Liver (tissue), 9 donors: ENCODE results near the gene KAZALD1. TPM values are rescaled to one million over a fixed set of nuclear protein-coding genes. Genes with fewer than 3 reads are reported as not detected.

Experiments
- DNase-seq: peaks from one replicate; pipeline ENCODE4 v3.0.0-alpha.2; 2017; ENCODE audit warnings: low spot score
- H3K27ac ChIP-seq, 2 donors: one replicate each; pipeline ENCODE4 v1.7.0; 2013; ENCODE audit warnings: inconsistent platforms in 2 of 2, low read length in 2 of 2, control low read depth in 1 of 2, low read depth in 1 of 2, mild to moderate bottlenecking in 1 of 2
- H3K27me3 ChIP-seq, 4 donors: one replicate each; pipeline versions ENCODE4 v1.6.1 to v1.7.0; 2013; ENCODE audit warnings: low read length in 3 of 4, inconsistent platforms in 1 of 4, mild to moderate bottlenecking in 1 of 4, moderate library complexity in 1 of 4; ENCODE audit not compliant: control insufficient read depth in 4 of 4, insufficient read depth in 4 of 4
- H3K36me3 ChIP-seq, 4 donors: one replicate each; pipeline versions ENCODE4 v1.6.1 to v1.7.0; 2013; ENCODE audit warnings: low read length in 3 of 4, mild to moderate bottlenecking in 3 of 4, low read depth in 1 of 4, moderate library complexity in 1 of 4; ENCODE audit not compliant: control insufficient read depth in 4 of 4, insufficient read depth in 3 of 4
- H3K4me1 ChIP-seq, 4 donors: one replicate each; pipeline versions ENCODE4 v1.6.1 to v1.7.0; 2013; ENCODE audit warnings: low read length in 3 of 4, mild to moderate bottlenecking in 3 of 4, moderate library complexity in 1 of 4; ENCODE audit not compliant: control insufficient read depth in 4 of 4, insufficient read depth in 4 of 4
- H3K4me3 ChIP-seq, 3 donors: one replicate each; pipeline versions ENCODE4 v1.6.1 to v1.7.0; 2013; ENCODE audit warnings: low read length in 3 of 3, control low read depth in 1 of 3, low read depth in 1 of 3, mild to moderate bottlenecking in 1 of 3
- H3K9ac ChIP-seq, 2 donors: one replicate each; pipeline ENCODE4 v1.7.0; 2013; ENCODE audit warnings: low read length in 2 of 2, mild to moderate bottlenecking in 2 of 2, moderate library complexity in 2 of 2, control low read depth in 1 of 2, low read depth in 1 of 2
- H3K9me3 ChIP-seq, 4 donors: one replicate each; pipeline versions ENCODE4 v1.6.1 to v1.7.0; 2013; ENCODE audit warnings: low read length in 3 of 4; ENCODE audit not compliant: control insufficient read depth in 4 of 4
- ATF3 ChIP-seq: IDR thresholded peaks from 2 replicates; pipeline ENCODE4 v1.6.1; 2016; ENCODE audit warnings: antibody characterized with exemption
- HNF4G ChIP-seq: IDR thresholded peaks from 2 replicates; pipeline ENCODE4 v1.6.1; 2016; ENCODE audit warnings: antibody characterized with exemption
- JUND ChIP-seq, 2 donors: IDR thresholded peaks; 2 replicates each; pipeline ENCODE4 v1.6.1; 2016; ENCODE audit warnings: antibody characterized with exemption in 2 of 2
- NR2F2 ChIP-seq: IDR thresholded peaks from 2 replicates; pipeline ENCODE4 v1.6.1; 2016; ENCODE audit warnings: antibody characterized with exemption
- RAD21 ChIP-seq, 2 donors: IDR thresholded peaks; 2 replicates each; pipeline ENCODE4 v1.6.1; 2016; ENCODE audit warnings: antibody characterized with exemption in 2 of 2, mild to moderate bottlenecking in 2 of 2
- SP1 ChIP-seq: IDR thresholded peaks from 2 replicates; pipeline ENCODE4 v1.6.1; 2018; ENCODE audit warnings: antibody characterized with exemption, mild to moderate bottlenecking
- TAF1 ChIP-seq: conservative IDR thresholded peaks from 2 replicates; pipeline ENCODE4 v1.6.1; 2016; ENCODE audit warnings: antibody characterized with exemption, mild to moderate bottlenecking
- YY1 ChIP-seq: IDR thresholded peaks from 2 replicates; pipeline ENCODE4 v1.6.1; 2016; ENCODE audit warnings: antibody characterized with exemption, mild to moderate bottlenecking
- WGBS: extraction: QIAGEN DNeasy Blood & Tissue Kit; methylation state at CpG from one replicate; pipeline ENCODE4 v1.1.7; 2013; 5-methylcytosine and 5-hydroxymethylcytosine counted together
- polyA plus RNA-seq, 2 donors: library from polyadenylated mRNA; stranded (reverse) in 1 of 2; unstranded in 1 of 2; fragments of 200-250 nt in 1 of 2; fragments of >200 nt in 1 of 2; fragmentation: Nextera tagmentation in 1 of 2; extraction: Ambion mirVana in 1 of 2; gene quantifications; one replicate each; pipeline versions ENCODE4 v1.2.1 to v1.2.3, GENCODE V29; 2013 to 2015
- total RNA-seq, 2 donors: library from RNA; depleted of rRNA; stranded (reverse); fragments of >200 nt; gene quantifications; one replicate each; pipeline ENCODE4 v1.2.3, GENCODE V29; 2014
- TF ChIP-seq, protein P1 (sequence below): IDR thresholded peaks from 2 replicates; pipeline ENCODE4 v1.6.1; 2016; ENCODE audit warnings: antibody characterized with exemption
- TF ChIP-seq, protein P2 (sequence below): fragments of 150-350 bp; IDR thresholded peaks from 2 replicates; pipeline ENCODE4 v1.5.1; 2017; ENCODE audit warnings: improper control_type of control experiment, low read depth, low read length; ENCODE audit not compliant: missing input control
- TF ChIP-seq, protein P3 (sequence below): IDR thresholded peaks from 2 replicates; pipeline ENCODE4 v1.6.1; 2016; ENCODE audit warnings: antibody characterized with exemption, mild to moderate bottlenecking
- donor health status: healthy.
- donor health status: healthy.
- donor health status: healthy.
- donor health status: healthy.
- donor health status: healthy.

Gene KAZALD1
- total and polyA plus RNA-seq, 4 donors: 0.21 to 1.2 (median 0.71) TPM

GRCh38 chr10:101012525-101013364 is 49.0 kb upstream of the KAZALD1 start:
- TF ChIP-seq SP1 (peak; percentile 10), RAD21 (IDR thresholded peaks at IDR 0.05) (peak; percentile 75 to 87), ATF3 (no peak), YY1 (no peak), TAF1 (no peak), HNF4G (no peak), JUND (IDR thresholded peaks at IDR 0.05) (peak in 1 of 2 donors; percentile 16), NR2F2 (no peak)
- TF ChIP-seq, protein P1, sequence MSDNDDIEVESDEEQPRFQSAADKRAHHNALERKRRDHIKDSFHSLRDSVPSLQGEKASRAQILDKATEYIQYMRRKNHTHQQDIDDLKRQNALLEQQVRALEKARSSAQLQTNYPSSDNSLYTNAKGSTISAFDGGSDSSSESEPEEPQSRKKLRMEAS: no peak
- TF ChIP-seq, protein P2, sequence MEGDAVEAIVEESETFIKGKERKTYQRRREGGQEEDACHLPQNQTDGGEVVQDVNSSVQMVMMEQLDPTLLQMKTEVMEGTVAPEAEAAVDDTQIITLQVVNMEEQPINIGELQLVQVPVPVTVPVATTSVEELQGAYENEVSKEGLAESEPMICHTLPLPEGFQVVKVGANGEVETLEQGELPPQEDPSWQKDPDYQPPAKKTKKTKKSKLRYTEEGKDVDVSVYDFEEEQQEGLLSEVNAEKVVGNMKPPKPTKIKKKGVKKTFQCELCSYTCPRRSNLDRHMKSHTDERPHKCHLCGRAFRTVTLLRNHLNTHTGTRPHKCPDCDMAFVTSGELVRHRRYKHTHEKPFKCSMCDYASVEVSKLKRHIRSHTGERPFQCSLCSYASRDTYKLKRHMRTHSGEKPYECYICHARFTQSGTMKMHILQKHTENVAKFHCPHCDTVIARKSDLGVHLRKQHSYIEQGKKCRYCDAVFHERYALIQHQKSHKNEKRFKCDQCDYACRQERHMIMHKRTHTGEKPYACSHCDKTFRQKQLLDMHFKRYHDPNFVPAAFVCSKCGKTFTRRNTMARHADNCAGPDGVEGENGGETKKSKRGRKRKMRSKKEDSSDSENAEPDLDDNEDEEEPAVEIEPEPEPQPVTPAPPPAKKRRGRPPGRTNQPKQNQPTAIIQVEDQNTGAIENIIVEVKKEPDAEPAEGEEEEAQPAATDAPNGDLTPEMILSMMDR: peak; percentile 84
- TF ChIP-seq, protein P3, sequence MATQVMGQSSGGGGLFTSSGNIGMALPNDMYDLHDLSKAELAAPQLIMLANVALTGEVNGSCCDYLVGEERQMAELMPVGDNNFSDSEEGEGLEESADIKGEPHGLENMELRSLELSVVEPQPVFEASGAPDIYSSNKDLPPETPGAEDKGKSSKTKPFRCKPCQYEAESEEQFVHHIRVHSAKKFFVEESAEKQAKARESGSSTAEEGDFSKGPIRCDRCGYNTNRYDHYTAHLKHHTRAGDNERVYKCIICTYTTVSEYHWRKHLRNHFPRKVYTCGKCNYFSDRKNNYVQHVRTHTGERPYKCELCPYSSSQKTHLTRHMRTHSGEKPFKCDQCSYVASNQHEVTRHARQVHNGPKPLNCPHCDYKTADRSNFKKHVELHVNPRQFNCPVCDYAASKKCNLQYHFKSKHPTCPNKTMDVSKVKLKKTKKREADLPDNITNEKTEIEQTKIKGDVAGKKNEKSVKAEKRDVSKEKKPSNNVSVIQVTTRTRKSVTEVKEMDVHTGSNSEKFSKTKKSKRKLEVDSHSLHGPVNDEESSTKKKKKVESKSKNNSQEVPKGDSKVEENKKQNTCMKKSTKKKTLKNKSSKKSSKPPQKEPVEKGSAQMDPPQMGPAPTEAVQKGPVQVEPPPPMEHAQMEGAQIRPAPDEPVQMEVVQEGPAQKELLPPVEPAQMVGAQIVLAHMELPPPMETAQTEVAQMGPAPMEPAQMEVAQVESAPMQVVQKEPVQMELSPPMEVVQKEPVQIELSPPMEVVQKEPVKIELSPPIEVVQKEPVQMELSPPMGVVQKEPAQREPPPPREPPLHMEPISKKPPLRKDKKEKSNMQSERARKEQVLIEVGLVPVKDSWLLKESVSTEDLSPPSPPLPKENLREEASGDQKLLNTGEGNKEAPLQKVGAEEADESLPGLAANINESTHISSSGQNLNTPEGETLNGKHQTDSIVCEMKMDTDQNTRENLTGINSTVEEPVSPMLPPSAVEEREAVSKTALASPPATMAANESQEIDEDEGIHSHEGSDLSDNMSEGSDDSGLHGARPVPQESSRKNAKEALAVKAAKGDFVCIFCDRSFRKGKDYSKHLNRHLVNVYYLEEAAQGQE: no peak
- no peak overlapping the region for H3K4me3 ChIP-seq
- peaks cover 0 to 9% (median 3%) of the 10 kb centered on the region in 4 donors for H3K4me1 ChIP-seq
- H3K36me3 ChIP-seq: no peaks in the 10 kb centered on the region
- no peaks in the 10 kb centered on the region for H3K27me3 ChIP-seq
- H3K9me3 ChIP-seq: no peaks in the 10 kb centered on the region
- no peak overlapping the region for H3K9ac ChIP-seq
- DNase-seq: peak; percentile 81
- no peak overlapping the region for H3K27ac ChIP-seq
- 24% methylated on average over 14 of the region's 14 CpGs for WGBS

DNA sequence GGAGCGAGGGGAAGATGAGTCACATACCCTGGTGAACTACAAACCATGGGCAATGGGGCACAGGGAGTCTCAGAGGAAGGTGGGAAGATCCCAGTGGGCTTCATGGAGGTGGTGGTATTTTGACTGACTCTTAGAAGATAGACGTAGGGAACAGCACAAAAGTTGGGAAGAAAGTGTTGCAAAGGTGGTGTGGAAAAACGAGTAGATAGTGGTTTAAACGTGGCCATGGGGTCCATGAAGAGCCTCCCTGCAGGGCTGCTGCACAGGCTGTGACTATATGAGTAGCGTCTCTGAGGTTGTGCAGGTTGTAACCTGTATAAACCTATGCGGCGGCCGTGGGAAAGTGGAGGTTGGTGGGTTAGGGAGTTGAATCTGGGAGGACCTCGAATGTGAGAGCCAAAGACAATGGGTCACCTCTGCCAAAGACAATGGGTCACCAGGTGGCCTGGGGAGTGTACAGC is 48.4 kb upstream of the KAZALD1 start:
- H3K4me3 ChIP-seq: no peak overlapping the region
- no peak for DNase-seq
- H3K27me3 ChIP-seq: peaks cover 0 to 2% (median under 1%) of the 10 kb centered on the region in 4 donors
- no peak overlapping the region for H3K9ac ChIP-seq
- no peak for TF ChIP-seq YY1
- H3K27ac ChIP-seq: no peak overlapping the region
- H3K36me3 ChIP-seq: no peaks in the 10 kb centered on the region
- H3K4me1 ChIP-seq: peaks cover 0 to 9% (median 3%) of the 10 kb centered on the region in 4 donors
- H3K9me3 ChIP-seq: no peaks in the 10 kb centered on the region
- WGBS: 52% methylated on average over 9 of the region's 9 CpGs
